ENCODE measurements around the gene KRTAP1-5. TPM values are rescaled to one million over a fixed set of nuclear protein-coding genes. Genes with fewer than 3 reads are reported as not detected.
"Not testable (repeated sequence)": the region's sequence is repeated elsewhere in the genome, so short reads cannot be mapped to it uniquely, and the experiment has no call there.

KRTAP1-5 gene
- total and polyA plus RNA-seq, 2 experiments from 2014 or later: 64.1 to 127 TPM

DNA sequence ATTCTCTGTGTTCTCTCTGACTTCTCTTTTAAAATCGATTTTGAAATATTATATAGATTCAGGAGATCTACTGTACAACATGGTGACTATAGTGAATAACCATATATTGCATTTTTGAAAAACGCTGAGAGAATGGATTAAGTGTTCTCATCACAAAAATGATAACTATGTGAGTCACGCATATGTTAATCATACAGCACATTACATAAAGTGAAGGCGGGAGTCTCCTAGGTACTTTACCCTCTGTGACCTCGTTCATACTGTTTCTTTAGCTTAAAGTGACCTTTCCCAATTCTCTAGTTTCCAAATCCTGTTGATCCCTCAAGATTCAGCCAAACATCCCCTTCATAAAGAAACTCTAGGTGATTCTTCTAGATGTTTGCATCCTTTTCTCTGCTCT lies 24.2 kb downstream of the KRTAP1-5 start:
- H3K4me1 ChIP-seq (ENCODE audit: insufficient read depth): peaks cover 9% of the 10 kb centered on the region; the same call in 1 of the 2 replicates
- TF ChIP-seq EZH2phosphoT487 (IDR thresholded peaks at IDR 0.05; ENCODE audit: insufficient read depth, low read depth) (no peak), EZH2 (IDR thresholded peaks at IDR 0.05; ENCODE audit: insufficient read depth, poor library complexity, severe bottlenecking) (no peak)
- no peaks in the 10 kb centered on the region for H3K9me3 ChIP-seq (ENCODE audit: low read depth)
- no peak overlapping the region for H3K27ac ChIP-seq
- H3K9me2 ChIP-seq (ENCODE audit: insufficient read depth): no peaks in the 10 kb centered on the region
- WGBS, 2 experiments (ENCODE audit: low coverage in 1 of 2, low lambda C conversion rate in 2 of 2, missing lambda C conversion rate in 2 of 2): 43 to 51% methylated on average over 5 of the region's 5 CpGs
- no peak overlapping the region for H3K4me2 ChIP-seq (ENCODE audit: unreplicated experiment)
- H3K36me3 ChIP-seq (ENCODE audit: low read depth): no peaks in the 10 kb centered on the region
- H3K79me2 ChIP-seq (ENCODE audit: insufficient read depth): no peaks in the 10 kb centered on the region
- 0 out of 2 replicates have a peak overlapping the region, but pooled peaks have one; percentile 6 for H2AFZ ChIP-seq
- no peaks in the 10 kb centered on the region for H4K20me1 ChIP-seq (ENCODE audit: insufficient read depth)
- no peaks in the 10 kb centered on the region for H3K27me3 ChIP-seq (replicated peaks; ENCODE audit: insufficient read depth)
- peak; percentile 22 for DNase-seq
- in situ Hi-C loops (cut with MboI): no loop called here
- H3K9ac ChIP-seq: no peak overlapping the region
- H3K4me3 ChIP-seq: no peak overlapping the region
- no peaks in the 10 kb centered on the region for H3F3A ChIP-seq (ENCODE audit: insufficient read depth)

DNA sequence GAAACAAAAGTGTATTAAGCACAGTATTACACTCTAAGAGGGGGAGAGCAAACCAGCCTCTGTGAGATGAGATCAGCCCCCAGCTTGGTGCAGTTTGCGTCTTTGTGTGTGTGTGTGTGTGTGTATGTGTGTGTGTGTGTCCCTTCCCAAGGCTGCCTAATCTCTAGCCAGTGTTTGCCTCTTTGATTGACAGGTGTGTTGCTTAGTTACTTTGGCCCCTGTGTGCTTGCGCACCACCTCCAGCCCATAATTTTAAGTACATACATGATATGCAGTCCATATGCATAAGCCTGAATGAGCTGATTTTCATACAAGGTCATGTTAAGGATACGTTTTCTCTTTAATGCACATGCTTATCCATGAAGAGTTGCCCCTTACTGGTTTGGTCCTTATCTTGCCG lies 25.2 kb downstream of the KRTAP1-5 start:
- Histone ChIP-seq H3K4me1 (ENCODE audit: insufficient read depth) (peaks cover 9% of the 10 kb centered on the region; the same call in 1 of the 2 replicates), H3K9me3 (ENCODE audit: low read depth) (no peaks in the 10 kb centered on the region), H3K27ac (no peak overlapping the region), H3K4me2 (ENCODE audit: unreplicated experiment) (no peak overlapping the region), H2AFZ (no peak overlapping the region), H3K4me3 (no peak overlapping the region), H3K36me3 (ENCODE audit: low read depth) (no peaks in the 10 kb centered on the region), H3K79me2 (ENCODE audit: insufficient read depth) (no peaks in the 10 kb centered on the region), H3F3A (ENCODE audit: insufficient read depth) (no peaks in the 10 kb centered on the region), H3K9ac (no peak overlapping the region), H3K27me3 (replicated peaks; ENCODE audit: insufficient read depth) (no peaks in the 10 kb centered on the region), H3K9me2 (ENCODE audit: insufficient read depth) (no peaks in the 10 kb centered on the region), H4K20me1 (ENCODE audit: insufficient read depth) (no peaks in the 10 kb centered on the region)
- 83 to 89% methylated on average over 4 of the region's 4 CpGs for WGBS, 2 experiments (ENCODE audit: low coverage in 1 of 2, low lambda C conversion rate in 2 of 2, missing lambda C conversion rate in 2 of 2)
- no peak for TF ChIP-seq EZH2 (IDR thresholded peaks at IDR 0.05; ENCODE audit: insufficient read depth, poor library complexity, severe bottlenecking)
- no peak for TF ChIP-seq EZH2phosphoT487 (IDR thresholded peaks at IDR 0.05; ENCODE audit: insufficient read depth, low read depth)
- in situ Hi-C loops (cut with MboI): no loop called here
- DNase-seq: no peak

DNA sequence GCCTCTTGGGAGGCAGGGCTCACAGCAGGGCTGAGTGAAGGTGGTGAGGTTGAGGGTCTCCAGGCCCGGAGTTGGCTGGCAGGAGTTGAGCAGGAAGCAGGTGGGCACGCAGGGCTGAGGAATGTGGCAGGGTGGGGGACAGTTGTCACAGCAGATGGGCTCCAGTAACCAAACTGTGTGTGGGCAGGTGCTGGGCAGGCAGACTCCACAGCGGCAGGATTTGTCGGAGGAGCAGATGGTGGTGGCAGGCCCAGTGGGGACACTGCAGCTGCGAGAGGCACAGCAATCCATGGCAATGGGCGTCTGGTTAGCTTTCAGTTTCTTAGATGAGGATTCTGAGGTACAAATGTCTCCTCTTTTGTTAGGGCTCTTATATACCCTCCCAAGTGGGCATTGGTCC lies 27.4 kb downstream of the KRTAP1-5 start, which contains the start of gene KRTAP3-2:
Gene KRTAP3-2, minus strand, starts transcription at position 344 of the 400 bp plus-strand sequence. Its CDS starts 53 bp downstream, at position 291.
- in situ Hi-C loops (cut with MboI); H3K9me2 ChIP-seq (ENCODE audit: insufficient read depth): not testable (repeated sequence)
- 87 to 89% methylated on average over 6 of the region's 6 CpGs for WGBS, 2 experiments (ENCODE audit: low coverage in 1 of 2, low lambda C conversion rate in 2 of 2, missing lambda C conversion rate in 2 of 2)

DNA sequence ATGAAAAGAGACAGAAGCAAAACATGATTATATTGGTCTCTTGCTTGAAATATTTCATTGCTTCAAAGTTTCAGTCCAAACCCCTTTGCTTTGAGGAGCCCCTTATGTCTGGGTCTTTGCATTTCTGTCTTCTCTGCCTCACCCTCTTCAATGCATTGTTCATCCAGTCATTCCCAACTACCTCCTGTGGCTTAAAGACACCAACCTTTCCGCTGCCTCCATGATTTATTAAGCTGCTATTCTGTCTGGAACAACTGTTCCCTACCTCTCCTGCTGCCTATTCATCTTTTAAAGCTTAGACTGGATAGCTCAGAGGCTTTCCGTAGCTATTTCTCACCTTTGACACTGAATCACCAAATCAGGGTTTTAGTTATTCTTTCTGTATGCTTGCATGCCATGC lies 29.6 kb downstream of the KRTAP1-5 start:
- DNase-seq: no peak
- H3K79me2 ChIP-seq (ENCODE audit: insufficient read depth): no peaks in the 10 kb centered on the region
- no peaks in the 10 kb centered on the region for H3K9me2 ChIP-seq (ENCODE audit: insufficient read depth)
- H3K9ac ChIP-seq: no peak overlapping the region
- no peaks in the 10 kb centered on the region for H3K36me3 ChIP-seq (ENCODE audit: low read depth)
- no peak overlapping the region; the same call in 1 of the 2 replicates for H2AFZ ChIP-seq
- no peak overlapping the region for H3K27ac ChIP-seq
- no peaks in the 10 kb centered on the region for H3F3A ChIP-seq (ENCODE audit: insufficient read depth)
- H3K4me1 ChIP-seq (ENCODE audit: insufficient read depth): no peaks in the 10 kb centered on the region
- no peak overlapping the region for H3K4me3 ChIP-seq
- no peaks in the 10 kb centered on the region for H4K20me1 ChIP-seq (ENCODE audit: insufficient read depth)
- WGBS, 2 experiments (ENCODE audit: low coverage in 1 of 2, low lambda C conversion rate in 2 of 2, missing lambda C conversion rate in 2 of 2): 88 to 91% methylated on average over 2 of the region's 2 CpGs
- TF ChIP-seq EZH2 (IDR thresholded peaks at IDR 0.05; ENCODE audit: insufficient read depth, poor library complexity, severe bottlenecking): no peak
- TF ChIP-seq EZH2phosphoT487 (IDR thresholded peaks at IDR 0.05; ENCODE audit: insufficient read depth, low read depth): no peak
- H3K9me3 ChIP-seq (ENCODE audit: low read depth): no peaks in the 10 kb centered on the region
- H3K4me2 ChIP-seq (ENCODE audit: unreplicated experiment): no peak overlapping the region
- in situ Hi-C loops (cut with MboI): no loop called here
- H3K27me3 ChIP-seq (replicated peaks; ENCODE audit: insufficient read depth): no peaks in the 10 kb centered on the region

More for the DNA sequence above, 27.4 kb downstream of the KRTAP1-5 start, which contains the start of gene KRTAP3-2:
- not testable (repeated sequence) for H3K27ac ChIP-seq; H3K4me1 ChIP-seq (ENCODE audit: insufficient read depth); H3K27me3 ChIP-seq (replicated peaks; ENCODE audit: insufficient read depth); DNase-seq; H3K36me3 ChIP-seq (ENCODE audit: low read depth); H3K9me3 ChIP-seq (ENCODE audit: low read depth); H3K79me2 ChIP-seq (ENCODE audit: insufficient read depth); H3K9ac ChIP-seq; H4K20me1 ChIP-seq (ENCODE audit: insufficient read depth); H2AFZ ChIP-seq; H3K4me3 ChIP-seq; H3K4me2 ChIP-seq (ENCODE audit: unreplicated experiment); H3F3A ChIP-seq (ENCODE audit: insufficient read depth)

DNA sequence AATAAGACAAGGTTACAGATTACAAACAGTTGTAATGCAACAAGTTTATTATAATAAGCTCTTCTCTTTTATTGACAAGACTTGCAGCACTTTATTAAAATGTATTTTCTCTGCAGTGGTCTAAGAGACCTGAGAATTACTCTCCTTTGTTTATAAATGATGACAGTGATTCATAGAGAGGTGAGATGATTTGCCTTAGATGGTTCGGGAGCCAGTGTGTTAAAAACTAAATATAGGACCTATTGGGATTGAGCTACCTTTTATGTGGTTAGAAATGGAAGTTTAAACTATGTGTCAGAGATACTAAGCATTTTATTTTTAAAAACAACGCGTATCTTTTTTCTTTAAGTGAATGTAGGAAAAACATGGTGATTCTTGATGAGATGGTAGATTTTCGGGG lies 30.2 kb downstream of the KRTAP1-5 start:
- Histone ChIP-seq H3K9me3 (ENCODE audit: low read depth) (no peaks in the 10 kb centered on the region), H3K4me3 (no peak overlapping the region), H3K4me1 (ENCODE audit: insufficient read depth) (no peaks in the 10 kb centered on the region), H2AFZ (no peak overlapping the region), H3K27ac (no peak overlapping the region), H3K4me2 (ENCODE audit: unreplicated experiment) (no peak overlapping the region), H3K9me2 (ENCODE audit: insufficient read depth) (no peaks in the 10 kb centered on the region), H3K36me3 (ENCODE audit: low read depth) (no peaks in the 10 kb centered on the region), H3K9ac (no peak overlapping the region), H4K20me1 (ENCODE audit: insufficient read depth) (no peaks in the 10 kb centered on the region), H3K79me2 (ENCODE audit: insufficient read depth) (no peaks in the 10 kb centered on the region), H3K27me3 (replicated peaks; ENCODE audit: insufficient read depth) (no peaks in the 10 kb centered on the region), H3F3A (ENCODE audit: insufficient read depth) (no peaks in the 10 kb centered on the region)
- in situ Hi-C loops (cut with MboI): no loop called here
- TF ChIP-seq EZH2phosphoT487 (IDR thresholded peaks at IDR 0.05; ENCODE audit: insufficient read depth, low read depth) (no peak), EZH2 (IDR thresholded peaks at IDR 0.05; ENCODE audit: insufficient read depth, poor library complexity, severe bottlenecking) (no peak)
- DNase-seq: no peak
- 77 to 79% methylated on average over 4 of the region's 4 CpGs for WGBS, 2 experiments (ENCODE audit: low coverage in 1 of 2, low lambda C conversion rate in 2 of 2, missing lambda C conversion rate in 2 of 2)
